WTC11 (cell line): ENCODE data around the gene TTLL9. TPM values are rescaled to one million over a fixed set of nuclear protein-coding genes. Genes with fewer than 3 reads are reported as not detected.

ENCODE experiments used
- ATAC-seq: fragments of 200-7000 bp; cut with Tn5 transposase; 2 replicates; pipeline ENCODE4 v1.10.0; 2021; ENCODE audit warnings: mild to moderate bottlenecking, moderate library complexity
- CTCF ChIA-PET: fragments of 300-600 bp; sonication (Branson Sonifier 250); formaldehyde crosslinking; loops from one replicate; lab custom pipeline; 2021; ENCODE audit warnings: antibody characterized with exemption; lab: Charles Lee
- POLR2A ChIA-PET: fragments of 350-600 bp; sonication (Branson Sonifier 250); formaldehyde crosslinking; loops from one replicate; lab custom pipeline; 2021; ENCODE audit warnings: antibody characterized with exemption; lab: Charles Lee
- DNase-seq: peaks from one replicate; pipeline ENCODE4 v3.0.0; 2021; ENCODE audit warnings: low spot score
- H3K27ac Mint-ChIP-seq: 2 replicates; pipeline ENCODE4 v1.8.0; 2021; ENCODE audit warnings: mixed read lengths
- H3K27me3 Mint-ChIP-seq: 2 replicates; pipeline ENCODE4 v1.8.0; 2021; ENCODE audit warnings: low read depth, mild to moderate bottlenecking, moderate library complexity, mixed read lengths
- H3K36me3 Mint-ChIP-seq: 2 replicates; pipeline ENCODE4 v1.8.0; 2021; ENCODE audit warnings: mixed read lengths
- H3K4me1 Mint-ChIP-seq: 2 replicates; pipeline ENCODE4 v1.8.0; 2022; ENCODE audit warnings: mixed read lengths
- H3K4me3 Mint-ChIP-seq: 2 replicates; pipeline ENCODE4 v1.8.0; 2021; ENCODE audit warnings: mild to moderate bottlenecking, moderate library complexity, mixed read lengths
- H3K9me3 Mint-ChIP-seq: 2 replicates; pipeline ENCODE4 v1.8.0; 2021; ENCODE audit warnings: mixed read lengths
- CREB1 ChIP-seq: sonication (generic); formaldehyde crosslinking; IDR thresholded peaks from 2 replicates; pipeline ENCODE4 v1.8.0; 2023; ENCODE audit warnings: mild to moderate bottlenecking, missing genetic modification reagents
- CTCF ChIP-seq: fragments of 200-600 bp; IDR thresholded peaks from 2 replicates; pipeline ENCODE4 v1.8.0; 2022; ENCODE audit warnings: antibody characterized with exemption
- ELF4 ChIP-seq: sonication (generic); formaldehyde crosslinking; IDR thresholded peaks from 2 replicates; pipeline ENCODE4 v1.8.1; 2022; ENCODE audit warnings: low read depth, mild to moderate bottlenecking, moderate library complexity, missing genetic modification reagents
- ERG ChIP-seq: fragments of 250-450 bp; sonication (Bioruptor Pico); IDR thresholded peaks from 2 replicates; pipeline ENCODE4 v1.8.0; 2021; ENCODE audit warnings: mild to moderate bottlenecking
- ETV6 ChIP-seq: sonication (generic); formaldehyde crosslinking; IDR thresholded peaks from 2 replicates; pipeline ENCODE4 v1.8.1; 2022; ENCODE audit warnings: mild to moderate bottlenecking, missing genetic modification reagents
- GABPB1 ChIP-seq: sonication (generic); formaldehyde crosslinking; IDR thresholded peaks from 2 replicates; pipeline ENCODE4 v1.8.1; 2023; ENCODE audit warnings: mild to moderate bottlenecking, missing genetic modification reagents
- GRHL2 ChIP-seq: fragments of 250-450 bp; sonication (Bioruptor Pico); IDR thresholded peaks from 2 replicates; pipeline ENCODE4 v1.8.0; 2022; ENCODE audit warnings: mild to moderate bottlenecking, moderate library complexity; ENCODE audit not compliant: insufficient replicate concordance, severe bottlenecking
- HMGA2 ChIP-seq: fragments of 250-450 bp; sonication (Bioruptor Pico); IDR thresholded peaks from 2 replicates; pipeline ENCODE4 v1.4.0; 2021; ENCODE audit warnings: mild to moderate bottlenecking, moderate library complexity
- KAT7 ChIP-seq: sonication (generic); formaldehyde crosslinking; IDR thresholded peaks from 2 replicates; pipeline ENCODE4 v1.8.1; 2023; ENCODE audit warnings: missing genetic modification reagents, mild to moderate bottlenecking, borderline replicate concordance
- NFE2L1 ChIP-seq: sonication (generic); formaldehyde crosslinking; IDR thresholded peaks from 2 replicates; pipeline ENCODE4 v1.8.1; 2023; ENCODE audit warnings: missing genetic modification reagents
- NR2C2 ChIP-seq: sonication (generic); formaldehyde crosslinking; IDR thresholded peaks from 2 replicates; pipeline ENCODE4 v1.8.0; 2022; ENCODE audit warnings: mild to moderate bottlenecking, missing genetic modification reagents
- PREB ChIP-seq: sonication (generic); formaldehyde crosslinking; IDR thresholded peaks from 2 replicates; pipeline ENCODE4 v1.8.1; 2022; ENCODE audit warnings: mild to moderate bottlenecking, missing genetic modification reagents, moderate library complexity, borderline replicate concordance
- PRRX2 ChIP-seq: fragments of 250-450 bp; sonication (Bioruptor Pico); IDR thresholded peaks from 2 replicates; pipeline ENCODE4 v1.8.0; 2021; ENCODE audit warnings: mild to moderate bottlenecking
- RORB ChIP-seq: fragments of 250-450 bp; sonication (Bioruptor Pico); IDR thresholded peaks from 2 replicates; pipeline ENCODE4 v1.9.0; 2021; ENCODE audit warnings: mild to moderate bottlenecking
- TCF7 ChIP-seq: sonication (generic); formaldehyde crosslinking; IDR thresholded peaks from 2 replicates; pipeline ENCODE4 v1.8.0; 2022; ENCODE audit warnings: mild to moderate bottlenecking, low read depth, missing genetic modification reagents, moderate library complexity
- ZBTB21 ChIP-seq: sonication (generic); formaldehyde crosslinking; IDR thresholded peaks from 2 replicates; pipeline ENCODE4 v1.8.1; 2023; ENCODE audit warnings: mild to moderate bottlenecking, missing genetic modification reagents, borderline replicate concordance
- ZNF317 ChIP-seq: sonication (generic); formaldehyde crosslinking; IDR thresholded peaks from 2 replicates; pipeline ENCODE4 v1.8.1; 2023; ENCODE audit warnings: low read depth, mild to moderate bottlenecking, moderate library complexity, missing genetic modification reagents, borderline replicate concordance
- ZNF532 ChIP-seq: fragments of 250-450 bp; sonication (Bioruptor Pico); IDR thresholded peaks from 2 replicates; pipeline ENCODE4 v1.9.0; 2021; ENCODE audit warnings: mild to moderate bottlenecking, borderline replicate concordance
- total RNA-seq: library from RNA; stranded (reverse); gene quantifications from 3 replicates; pipeline ENCODE4 v1.2.3, GENCODE V29; 2021
- TF ChIP-seq, protein P1 (sequence below): sonication (generic); formaldehyde crosslinking; IDR thresholded peaks from 2 replicates; pipeline ENCODE4 v1.8.0; 2022; ENCODE audit warnings: missing genetic modification reagents
- TF ChIP-seq, protein P2 (sequence below): sonication (generic); formaldehyde crosslinking; IDR thresholded peaks from 2 replicates; pipeline ENCODE4 v1.8.1; 2022; ENCODE audit warnings: low read depth, mild to moderate bottlenecking, moderate library complexity, missing genetic modification reagents, borderline replicate concordance

Gene TTLL9
- total RNA-seq, 1 experiment from 2014 or later, result not detected

GRCh38 chr20:31974296-31974695 is 103.9 kb downstream of the TTLL9 start:
- CTCF ChIA-PET, result interaction anchor here (0.6 to 2.0 kb wide), 7 partner anchors 22 to 141 kb away, joined by 3 to 23 read pairs (median 5); partner anchors contain the start of gene PDRG1
- TF ChIP-seq NR2C2 (CRISPR knock-in tag), result no peak
- no peak for TF ChIP-seq PRRX2 (CRISPR knock-in tag)
- TF ChIP-seq ZNF532, result no peak
- TF ChIP-seq PREB, result no peak
- TF ChIP-seq NFE2L1 (CRISPR knock-in tag), result no peak
- no peak for TF ChIP-seq ELF4 (CRISPR knock-in tag)
- TF ChIP-seq CTCF, result no peak
- TF ChIP-seq RORB (CRISPR knock-in tag), result no peak
- no peak for TF ChIP-seq ZNF317 (CRISPR knock-in tag)
- TF ChIP-seq CREB1 (CRISPR knock-in tag), result no peak
- no peak for TF ChIP-seq TCF7 (CRISPR knock-in tag)
- TF ChIP-seq GABPB1 (CRISPR knock-in tag), result no peak
- no peak for TF ChIP-seq ZBTB21
- TF ChIP-seq KAT7 (CRISPR knock-in tag), result no peak
- TF ChIP-seq ETV6 (CRISPR knock-in tag), result no peak
- no peak for TF ChIP-seq GRHL2
- peaks cover 23% of the 10 kb centered on the region for H3K4me1 Mint-ChIP-seq
- peaks cover 10% of the 10 kb centered on the region for H3K27me3 Mint-ChIP-seq
- H3K36me3 Mint-ChIP-seq, result no peaks in the 10 kb centered on the region
- POLR2A ChIA-PET, result interaction anchor here (1.0 kb wide), 1 partner anchor 20 kb away, joined by 3 read pairs; no protein-coding TSS in a partner anchor
- ATAC-seq, result no peak
- no peak for DNase-seq
- H3K9me3 Mint-ChIP-seq, result no peaks in the 10 kb centered on the region
- no peak overlapping the region for H3K27ac Mint-ChIP-seq
- H3K4me3 Mint-ChIP-seq, result no peak overlapping the region

DNA sequence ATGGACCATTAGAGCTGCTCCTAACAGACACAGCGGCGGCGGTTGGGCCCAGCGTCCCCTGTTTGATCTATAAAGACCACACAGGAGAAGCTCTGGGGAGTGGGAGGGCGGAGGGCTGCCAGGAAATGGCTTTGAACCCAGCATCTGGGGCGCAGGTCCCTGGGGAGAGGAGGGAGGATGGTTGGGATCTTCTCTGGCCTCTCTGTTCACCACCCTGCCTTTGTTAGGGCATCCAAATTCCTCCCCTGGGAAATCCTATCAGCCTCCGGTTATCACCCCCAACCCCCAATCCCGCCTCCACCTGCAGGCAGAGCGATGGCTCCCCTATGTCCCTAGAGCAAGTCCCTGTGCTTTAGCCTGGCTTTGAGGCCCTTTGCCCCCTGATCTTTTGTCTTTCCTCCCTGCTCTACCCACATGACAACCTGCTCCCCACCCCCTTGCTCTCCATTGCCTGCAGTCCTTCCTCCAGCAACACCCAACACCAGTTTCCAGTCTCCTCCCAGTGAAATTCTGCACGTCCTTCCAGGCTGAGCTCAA is 104.6 kb downstream of the TTLL9 start:
- H3K4me3 Mint-ChIP-seq, result peak overlapping the region; percentile 30
- H3K27me3 Mint-ChIP-seq, result peaks cover 4% of the 10 kb centered on the region; the same call in 1 of the 2 replicates
- DNase-seq, result peak; percentile 43
- ATAC-seq, result peak; percentile 92
- ChIA-PET CTCF (interaction anchor here (0.6 to 2.0 kb wide), 12 partner anchors 18 to 141 kb away, joined by 3 to 23 read pairs (median 6); partner anchors contain the start of gene PDRG1), POLR2A (interaction anchor here (0.7 to 1.0 kb wide), 2 partner anchors 10 to 19 kb away, joined by 3 read pairs; no protein-coding TSS in a partner anchor)
- H3K4me1 Mint-ChIP-seq, result peaks cover 20% of the 10 kb centered on the region
- H3K36me3 Mint-ChIP-seq, result no peaks in the 10 kb centered on the region
- peak overlapping the region; percentile 82 for H3K27ac Mint-ChIP-seq
- H3K9me3 Mint-ChIP-seq, result no peaks in the 10 kb centered on the region
- TF ChIP-seq, protein P1, sequence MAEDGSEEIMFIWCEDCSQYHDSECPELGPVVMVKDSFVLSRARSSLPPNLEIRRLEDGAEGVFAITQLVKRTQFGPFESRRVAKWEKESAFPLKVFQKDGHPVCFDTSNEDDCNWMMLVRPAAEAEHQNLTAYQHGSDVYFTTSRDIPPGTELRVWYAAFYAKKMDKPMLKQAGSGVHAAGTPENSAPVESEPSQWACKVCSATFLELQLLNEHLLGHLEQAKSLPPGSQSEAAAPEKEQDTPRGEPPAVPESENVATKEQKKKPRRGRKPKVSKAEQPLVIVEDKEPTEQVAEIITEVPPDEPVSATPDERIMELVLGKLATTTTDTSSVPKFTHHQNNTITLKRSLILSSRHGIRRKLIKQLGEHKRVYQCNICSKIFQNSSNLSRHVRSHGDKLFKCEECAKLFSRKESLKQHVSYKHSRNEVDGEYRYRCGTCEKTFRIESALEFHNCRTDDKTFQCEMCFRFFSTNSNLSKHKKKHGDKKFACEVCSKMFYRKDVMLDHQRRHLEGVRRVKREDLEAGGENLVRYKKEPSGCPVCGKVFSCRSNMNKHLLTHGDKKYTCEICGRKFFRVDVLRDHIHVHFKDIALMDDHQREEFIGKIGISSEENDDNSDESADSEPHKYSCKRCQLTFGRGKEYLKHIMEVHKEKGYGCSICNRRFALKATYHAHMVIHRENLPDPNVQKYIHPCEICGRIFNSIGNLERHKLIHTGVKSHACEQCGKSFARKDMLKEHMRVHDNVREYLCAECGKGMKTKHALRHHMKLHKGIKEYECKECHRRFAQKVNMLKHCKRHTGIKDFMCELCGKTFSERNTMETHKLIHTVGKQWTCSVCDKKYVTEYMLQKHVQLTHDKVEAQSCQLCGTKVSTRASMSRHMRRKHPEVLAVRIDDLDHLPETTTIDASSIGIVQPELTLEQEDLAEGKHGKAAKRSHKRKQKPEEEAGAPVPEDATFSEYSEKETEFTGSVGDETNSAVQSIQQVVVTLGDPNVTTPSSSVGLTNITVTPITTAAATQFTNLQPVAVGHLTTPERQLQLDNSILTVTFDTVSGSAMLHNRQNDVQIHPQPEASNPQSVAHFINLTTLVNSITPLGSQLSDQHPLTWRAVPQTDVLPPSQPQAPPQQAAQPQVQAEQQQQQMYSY (CRISPR knock-in tag), result no peak
- TF ChIP-seq ERG (CRISPR knock-in tag) (no peak), HMGA2 (CRISPR knock-in tag) (no peak)
- TF ChIP-seq, protein P2, sequence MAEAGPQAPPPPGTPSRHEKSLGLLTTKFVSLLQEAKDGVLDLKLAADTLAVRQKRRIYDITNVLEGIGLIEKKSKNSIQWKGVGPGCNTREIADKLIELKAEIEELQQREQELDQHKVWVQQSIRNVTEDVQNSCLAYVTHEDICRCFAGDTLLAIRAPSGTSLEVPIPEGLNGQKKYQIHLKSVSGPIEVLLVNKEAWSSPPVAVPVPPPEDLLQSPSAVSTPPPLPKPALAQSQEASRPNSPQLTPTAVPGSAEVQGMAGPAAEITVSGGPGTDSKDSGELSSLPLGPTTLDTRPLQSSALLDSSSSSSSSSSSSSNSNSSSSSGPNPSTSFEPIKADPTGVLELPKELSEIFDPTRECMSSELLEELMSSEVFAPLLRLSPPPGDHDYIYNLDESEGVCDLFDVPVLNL (CRISPR knock-in tag), result no peak
